NCI-H748 (cell line): ENCODE data around the gene STOX1.
"Not testable (repeated sequence)": the region's sequence is repeated elsewhere in the genome, so short reads cannot be mapped to it uniquely, and the experiment has no call there.

Experiments
- DNase-seq: peaks from one replicate; lab custom pipeline; 2025; ENCODE audit not compliant: unreplicated experiment; lab: John Stamatoyannopoulos, UW

STOX1 gene

DNA sequence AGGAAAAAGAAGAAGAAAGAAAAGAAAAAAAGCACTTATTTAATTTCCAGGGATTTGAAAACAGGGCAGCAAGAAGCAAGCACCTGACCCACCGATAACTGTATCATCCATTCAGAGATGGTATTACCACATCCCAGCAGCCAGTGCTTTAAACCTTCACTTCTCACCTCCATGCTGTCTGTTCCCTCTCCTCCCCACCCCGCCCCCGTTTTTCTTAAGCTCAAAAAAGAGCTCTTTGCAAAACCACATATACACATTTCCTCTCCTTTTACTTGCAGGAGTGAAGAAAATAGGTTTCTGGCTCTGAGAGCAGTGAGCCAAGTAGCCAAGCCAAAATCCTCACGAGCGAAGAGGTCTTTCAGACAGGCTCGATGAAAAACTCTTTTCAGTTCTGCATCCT is 2.2 kb downstream of the STOX1 start:
- DNase-seq = no peak

DNA sequence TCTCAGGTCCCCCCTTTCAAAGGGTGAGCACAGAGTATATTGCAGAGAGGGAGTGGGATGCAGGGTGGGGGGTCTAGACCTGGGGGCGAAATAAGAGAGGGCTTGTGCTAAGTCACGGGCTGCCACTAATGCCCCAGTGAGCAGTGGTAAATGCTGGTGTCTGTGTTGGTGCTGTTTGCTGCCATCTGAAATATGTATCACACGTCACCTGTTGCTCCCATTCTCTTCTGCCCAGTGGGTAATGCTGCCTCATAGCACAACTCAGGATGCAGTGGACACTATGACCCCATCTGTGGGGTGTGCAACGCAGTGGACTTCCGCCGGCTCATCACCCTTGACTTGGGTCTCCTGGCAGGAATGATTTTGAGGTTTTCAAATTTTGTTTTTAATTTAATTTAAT is 2.6 kb downstream of the STOX1 start:
- DNase-seq = no peak

DNA sequence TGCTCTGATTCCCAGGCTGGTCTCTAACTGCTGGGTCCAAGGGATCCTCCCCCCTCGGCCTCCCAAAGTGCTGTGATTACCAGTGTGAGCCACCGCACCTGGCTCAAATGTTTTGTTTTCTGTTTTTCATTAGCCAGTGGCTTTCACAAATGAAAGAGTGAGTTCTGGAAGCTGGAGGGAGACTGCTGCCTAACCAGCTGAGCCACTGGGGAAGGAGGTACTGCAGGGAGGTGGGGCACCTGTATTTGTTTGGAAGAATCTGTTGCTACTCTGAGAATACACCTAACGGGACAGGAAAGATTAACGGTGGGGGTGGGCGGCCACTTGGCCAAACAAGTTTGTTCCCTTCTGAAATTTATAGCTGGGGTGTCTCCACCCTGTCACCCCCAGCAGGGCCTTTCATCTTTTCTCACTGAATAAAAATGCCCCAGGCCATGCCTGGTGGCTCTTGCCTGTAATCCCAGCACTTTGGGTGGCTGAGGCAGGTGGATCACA is 4.7 kb downstream of the STOX1 start:
- no peak for DNase-seq

DNA sequence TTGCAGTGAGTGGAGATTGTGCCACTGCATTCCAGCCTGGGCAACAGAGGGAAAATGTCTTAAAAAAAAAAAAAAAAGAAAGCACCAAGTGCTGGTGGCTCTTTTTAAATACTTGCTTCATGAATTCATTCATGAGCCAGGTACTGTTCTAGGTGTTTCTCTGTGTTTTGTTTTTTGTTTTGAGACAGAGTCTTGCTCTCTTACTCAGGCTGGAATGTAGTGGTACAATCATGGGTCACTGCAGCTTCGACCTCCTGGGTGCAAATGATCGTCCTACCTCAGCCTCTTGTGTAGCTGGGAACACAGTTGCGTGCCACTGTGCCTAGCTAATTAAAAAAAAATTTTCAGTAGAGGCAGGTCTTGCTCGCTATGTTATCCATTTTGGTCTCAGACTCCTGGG is 5.3 kb downstream of the STOX1 start:
- DNase-seq = no peak

DNA sequence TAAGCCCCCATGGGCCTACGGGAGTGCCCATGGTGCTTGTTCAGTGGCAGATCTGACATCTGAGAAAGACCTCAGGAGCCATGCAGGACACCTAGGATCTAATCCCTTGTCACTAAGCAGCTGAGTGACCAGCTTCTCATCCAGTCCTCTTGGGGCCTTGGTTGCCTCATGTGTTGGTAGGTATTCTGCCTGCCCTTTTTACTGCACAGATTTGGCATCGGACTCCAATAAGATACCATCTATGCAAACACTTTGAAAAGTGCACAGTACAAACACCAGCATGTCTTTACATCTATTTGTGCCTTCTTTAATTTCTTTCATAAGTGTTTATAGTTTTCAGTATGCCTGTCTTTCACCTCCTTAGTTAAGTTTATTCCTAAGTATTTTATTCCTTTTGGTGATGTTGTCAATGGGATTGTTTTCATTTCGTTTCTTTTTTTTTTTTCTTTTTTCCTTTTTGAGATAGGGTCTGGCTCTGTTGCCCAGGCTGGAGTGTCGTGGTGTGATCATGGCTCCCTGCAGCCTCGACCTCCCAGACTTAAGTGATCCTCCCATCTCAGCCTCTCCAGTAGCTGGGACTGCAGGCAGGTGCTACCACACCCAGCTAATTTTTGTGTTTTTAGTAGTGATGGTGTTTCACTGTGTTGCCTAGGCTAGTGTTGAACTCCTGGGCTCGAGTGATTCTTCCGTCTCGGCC is 10.4 kb downstream of the STOX1 start:
- DNase-seq = no peak

DNA sequence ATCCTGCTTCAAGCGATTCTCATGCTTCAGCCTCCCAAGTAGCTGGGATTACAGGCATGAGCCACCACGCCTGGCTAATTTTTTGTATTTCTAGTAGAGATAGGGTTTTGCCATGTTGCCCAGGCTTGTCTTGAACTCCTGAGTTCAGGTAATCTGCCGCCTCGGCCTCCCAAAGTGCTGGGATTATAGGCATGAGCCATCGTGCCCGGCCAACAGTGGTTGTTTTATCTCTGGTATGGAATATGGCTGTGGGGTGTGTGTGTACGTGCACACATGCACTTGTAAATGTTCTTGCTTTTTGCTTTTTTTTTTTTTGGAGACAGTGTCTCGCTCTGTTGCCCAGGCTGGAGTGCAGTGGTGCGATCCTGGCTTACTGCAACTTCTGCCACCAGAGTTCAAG is 13.3 kb downstream of the STOX1 start:
- not testable (repeated sequence) for DNase-seq

DNA sequence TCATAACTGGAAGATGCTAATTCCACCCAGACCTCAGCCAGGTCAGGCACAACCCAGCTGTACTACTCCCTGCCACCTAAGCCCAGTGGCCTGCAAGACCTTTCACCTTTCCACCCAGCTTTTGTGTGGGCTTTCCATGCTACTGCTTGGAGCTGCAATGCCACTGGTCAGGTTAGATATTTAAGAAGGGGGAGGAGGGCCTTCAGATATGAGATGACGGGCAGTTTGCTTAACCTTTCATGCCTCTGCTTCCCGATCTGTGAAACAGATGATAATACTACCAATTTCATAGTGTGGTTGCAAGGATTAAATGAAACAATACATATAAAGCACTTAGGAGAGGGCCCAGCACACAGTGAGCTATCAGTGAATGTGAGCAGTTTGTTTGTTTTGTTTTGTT is 20.9 kb downstream of the STOX1 start:
- no peak for DNase-seq

DNA sequence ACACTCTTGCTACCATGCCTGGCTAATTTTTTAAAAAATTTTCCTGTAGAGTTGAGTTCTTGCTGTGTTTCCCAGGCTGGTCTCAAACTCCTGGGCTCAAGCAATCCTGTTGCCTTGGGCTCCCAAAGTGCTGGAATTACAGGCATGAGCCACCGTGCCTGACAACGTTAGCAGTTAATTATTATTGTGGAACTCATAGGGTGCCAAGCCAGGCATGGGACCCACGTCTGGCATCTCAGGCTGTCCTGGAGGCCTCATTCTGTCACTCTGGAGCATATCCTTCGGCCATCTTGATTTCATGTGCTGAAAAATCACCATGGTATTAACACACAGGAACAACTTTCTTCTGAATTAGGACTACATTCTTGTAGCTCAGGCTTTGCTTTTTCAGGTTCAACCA is 21.5 kb downstream of the STOX1 start:
- no peak for DNase-seq

DNA sequence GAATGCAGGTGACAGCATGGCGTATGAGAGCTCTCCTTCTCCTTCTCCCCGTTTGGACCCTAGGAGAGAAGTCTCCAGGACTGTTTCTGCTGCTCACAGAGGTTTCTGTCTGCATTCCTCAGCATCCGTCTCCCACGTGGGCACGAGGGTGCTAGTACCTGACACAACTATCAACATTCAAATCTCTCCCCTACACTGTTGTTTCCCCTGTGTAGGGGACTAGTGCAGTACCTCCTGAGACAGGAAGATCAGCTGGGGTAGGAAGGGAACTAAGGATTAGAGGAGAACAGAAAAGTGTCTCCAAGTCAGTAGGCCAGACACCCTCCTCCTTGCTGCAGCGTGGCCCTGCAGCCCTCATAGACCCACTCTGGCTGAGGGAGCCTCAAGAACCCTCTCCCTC is 29.0 kb downstream of the STOX1 start:
- DNase-seq = no peak

DNA sequence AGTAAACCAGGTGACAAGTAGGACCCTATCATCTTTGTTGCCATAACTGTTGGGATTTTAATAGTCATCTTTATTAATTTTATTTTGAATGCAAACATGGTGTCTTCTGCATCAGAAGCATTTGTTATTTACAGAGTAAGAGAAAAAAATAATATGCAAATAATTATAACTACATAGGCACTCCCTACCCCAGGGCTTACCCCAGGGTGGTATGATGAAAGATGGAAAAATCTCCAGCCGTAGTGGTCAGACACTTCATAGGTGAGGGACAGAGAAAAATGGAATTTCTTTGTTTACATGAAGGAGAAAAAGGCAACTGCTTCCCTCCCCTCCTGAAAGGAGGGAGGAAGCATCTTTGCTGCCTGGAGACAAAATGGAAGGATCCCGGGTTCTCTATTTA is 29.7 kb downstream of the STOX1 start:
- DNase-seq = no peak

DNA sequence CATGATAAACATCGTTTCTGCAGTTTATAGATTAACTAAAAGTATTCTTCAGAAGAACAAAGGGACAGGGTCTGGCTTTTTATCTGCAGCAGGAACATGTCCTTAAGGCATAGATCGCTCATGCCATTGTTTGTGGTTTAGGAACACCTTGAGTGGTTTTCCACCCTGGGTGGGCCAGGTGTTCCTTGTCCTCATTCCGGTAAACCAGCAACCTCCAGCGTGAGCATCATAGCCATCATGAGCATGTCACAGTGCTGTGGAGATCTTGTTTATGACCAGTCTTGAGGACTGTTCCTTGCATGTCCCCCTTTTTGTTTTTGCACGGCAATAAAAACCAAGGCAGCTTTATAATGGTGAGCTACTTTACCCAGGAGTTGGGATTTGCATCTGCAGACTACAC is 33.9 kb downstream of the STOX1 start:
- peak; percentile 9 for DNase-seq

DNA sequence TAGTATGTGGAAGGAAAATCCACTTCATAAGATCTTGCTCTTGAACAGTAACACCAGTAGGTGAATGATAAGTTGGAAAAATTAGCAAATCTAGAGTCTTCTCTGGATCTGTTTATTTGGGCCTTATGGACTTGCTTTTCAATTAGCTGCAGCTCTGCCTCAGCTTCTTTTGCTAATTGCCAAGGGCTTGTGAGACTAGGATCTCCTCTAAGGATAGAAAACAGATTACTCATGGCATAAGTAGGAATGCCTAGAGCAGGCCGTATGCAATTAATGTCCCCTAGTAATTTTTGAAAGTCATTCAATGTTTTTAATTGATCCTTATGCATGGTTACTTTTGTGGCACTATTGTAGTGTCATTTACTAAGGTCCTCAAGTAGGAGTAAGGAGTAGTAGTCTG is 37.3 kb downstream of the STOX1 start:
- no peak for DNase-seq

DNA sequence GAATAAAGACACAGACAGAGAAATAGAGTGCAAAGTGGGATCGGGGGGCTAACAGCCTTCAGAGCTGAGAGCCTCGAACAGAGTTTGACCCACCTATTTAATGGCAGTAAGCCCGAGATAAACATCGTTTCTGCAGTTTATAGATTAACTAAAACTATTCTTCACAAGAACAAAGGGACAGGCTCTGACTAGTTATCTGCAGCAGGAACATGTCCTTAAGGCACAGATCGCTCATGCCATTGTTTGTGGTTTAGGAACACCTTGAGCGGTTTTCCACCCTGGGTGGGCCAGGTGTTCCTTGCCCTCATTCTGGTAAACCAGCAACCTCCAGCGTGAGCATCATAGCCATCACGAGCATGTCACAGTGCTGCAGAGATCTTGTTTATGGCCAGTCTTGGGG is 40.8 kb downstream of the STOX1 start:
- not testable (repeated sequence) for DNase-seq

DNA sequence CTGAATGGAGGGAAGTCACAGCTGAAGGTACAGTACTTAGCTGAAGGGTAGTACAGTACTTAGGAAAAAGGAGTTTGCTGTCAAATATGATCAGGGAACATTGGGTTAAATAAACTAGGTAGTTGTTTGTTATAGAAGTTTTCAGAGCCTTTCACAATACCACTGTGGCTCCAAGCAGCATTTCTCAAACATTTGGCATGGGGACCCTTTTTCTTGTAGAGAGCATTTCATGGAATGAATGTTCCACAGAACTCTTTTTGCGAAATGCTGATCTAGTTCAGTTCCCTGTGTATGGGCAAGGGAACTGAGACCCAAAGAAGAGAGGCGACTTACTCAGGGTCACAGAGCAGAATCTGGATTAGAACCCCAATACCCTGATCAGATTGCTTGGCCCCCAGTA is 42.3 kb downstream of the STOX1 start:
- no peak for DNase-seq

DNA sequence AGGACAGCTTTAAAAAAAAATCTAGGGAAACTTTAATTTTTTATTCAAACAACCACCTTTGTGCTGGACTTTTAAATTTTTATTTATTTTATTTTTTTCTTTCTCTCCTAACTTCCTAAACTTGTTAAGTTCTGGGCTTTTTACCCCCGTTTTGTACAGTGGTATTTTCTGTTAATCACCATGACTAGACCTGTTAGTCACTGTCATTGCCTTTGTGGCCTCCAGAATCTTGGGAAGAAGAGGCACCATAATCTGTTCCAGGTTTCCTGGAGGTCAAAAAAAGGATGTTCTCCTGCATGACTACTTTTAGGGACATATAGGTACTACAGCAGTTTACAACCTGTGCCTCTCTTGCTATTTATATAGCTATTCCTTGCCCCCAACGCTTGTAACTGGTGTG is 42.7 kb downstream of the STOX1 start:
- DNase-seq = no peak

DNA sequence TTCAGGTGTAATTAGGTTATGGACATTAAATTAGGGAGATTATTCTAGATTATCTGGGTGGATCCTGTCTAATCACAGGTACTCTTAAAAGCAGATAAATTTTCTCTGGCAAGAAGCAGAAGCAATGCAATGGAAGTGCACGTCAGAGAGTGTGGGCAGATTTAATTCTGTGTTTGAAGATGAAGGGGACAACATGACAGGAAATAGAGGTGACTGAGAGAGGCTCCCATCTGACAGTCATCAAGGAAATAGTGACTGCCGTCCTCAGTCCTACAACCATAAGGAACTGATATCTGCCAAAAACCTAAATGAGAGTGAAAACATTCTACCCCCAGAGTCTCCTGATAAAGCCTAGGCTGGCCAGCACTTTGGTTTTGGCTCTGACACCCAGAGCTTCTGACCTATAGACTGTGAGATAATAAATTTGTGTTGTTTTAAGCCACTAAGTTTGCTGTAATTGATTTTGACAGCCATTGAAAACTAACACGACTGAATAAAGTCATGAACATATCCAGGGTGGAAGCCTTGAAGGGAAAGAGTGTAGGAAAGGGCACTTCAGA is 43.3 kb downstream of the STOX1 start:
- no peak for DNase-seq

DNA sequence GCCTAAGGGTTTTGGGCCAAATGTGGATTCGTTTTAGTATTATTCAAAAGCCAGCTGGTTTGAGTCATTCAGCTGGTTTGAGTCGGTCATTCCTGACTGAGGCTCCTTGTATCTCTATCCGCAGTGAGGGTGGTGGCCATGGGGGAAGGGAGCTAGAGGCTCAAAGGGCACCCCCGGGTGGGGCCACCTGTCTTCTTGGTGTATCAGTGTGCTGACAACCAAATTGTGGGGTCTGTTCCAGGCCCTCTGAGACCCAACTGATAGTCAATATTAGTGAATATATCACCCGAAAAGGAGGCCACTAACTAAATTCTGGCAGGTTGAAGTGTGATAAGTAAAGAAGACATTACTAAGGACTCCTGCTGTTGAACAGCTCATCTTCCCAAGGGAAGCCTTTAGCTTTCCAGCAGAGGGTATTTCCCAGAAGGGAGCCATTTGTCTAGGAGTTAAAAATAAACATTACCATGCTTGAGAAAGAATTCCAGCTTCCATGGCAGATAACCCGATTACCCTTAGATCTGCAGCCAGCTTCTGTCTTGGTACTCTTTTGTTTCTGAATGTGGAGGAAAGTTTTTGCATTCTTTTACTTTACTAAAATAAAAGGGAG is 43.9 kb downstream of the STOX1 start:
- DNase-seq = peak; percentile 65

DNA sequence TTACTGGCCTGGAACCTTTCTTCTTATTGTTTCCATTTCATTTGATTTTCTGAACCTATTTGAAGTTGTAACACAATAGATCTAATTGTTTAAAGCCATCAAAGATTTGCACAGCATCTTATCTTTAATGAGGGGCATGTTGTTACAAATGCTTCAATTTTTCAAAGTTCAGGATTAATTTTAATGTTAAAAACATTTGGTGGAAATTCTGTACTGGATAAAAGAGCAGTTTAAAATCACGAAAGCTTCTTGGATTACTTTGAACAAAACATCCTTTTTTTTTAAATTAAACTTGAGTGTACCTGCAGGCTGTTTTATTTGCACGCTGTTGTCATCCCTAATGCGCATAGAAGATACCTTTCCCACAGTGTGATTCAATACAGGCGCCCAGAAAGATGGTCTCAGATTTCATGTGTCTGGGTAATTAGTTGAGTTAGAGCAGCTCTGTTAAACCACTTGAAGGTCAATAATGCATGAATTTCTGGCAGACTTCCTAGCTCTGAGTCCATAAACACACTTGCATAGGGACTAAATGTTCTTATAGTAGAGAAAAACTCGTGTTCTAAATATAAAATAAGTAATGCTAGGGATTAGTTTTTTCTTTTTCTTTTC is 44.5 kb downstream of the STOX1 start:
- DNase-seq = peak; percentile 96

DNA sequence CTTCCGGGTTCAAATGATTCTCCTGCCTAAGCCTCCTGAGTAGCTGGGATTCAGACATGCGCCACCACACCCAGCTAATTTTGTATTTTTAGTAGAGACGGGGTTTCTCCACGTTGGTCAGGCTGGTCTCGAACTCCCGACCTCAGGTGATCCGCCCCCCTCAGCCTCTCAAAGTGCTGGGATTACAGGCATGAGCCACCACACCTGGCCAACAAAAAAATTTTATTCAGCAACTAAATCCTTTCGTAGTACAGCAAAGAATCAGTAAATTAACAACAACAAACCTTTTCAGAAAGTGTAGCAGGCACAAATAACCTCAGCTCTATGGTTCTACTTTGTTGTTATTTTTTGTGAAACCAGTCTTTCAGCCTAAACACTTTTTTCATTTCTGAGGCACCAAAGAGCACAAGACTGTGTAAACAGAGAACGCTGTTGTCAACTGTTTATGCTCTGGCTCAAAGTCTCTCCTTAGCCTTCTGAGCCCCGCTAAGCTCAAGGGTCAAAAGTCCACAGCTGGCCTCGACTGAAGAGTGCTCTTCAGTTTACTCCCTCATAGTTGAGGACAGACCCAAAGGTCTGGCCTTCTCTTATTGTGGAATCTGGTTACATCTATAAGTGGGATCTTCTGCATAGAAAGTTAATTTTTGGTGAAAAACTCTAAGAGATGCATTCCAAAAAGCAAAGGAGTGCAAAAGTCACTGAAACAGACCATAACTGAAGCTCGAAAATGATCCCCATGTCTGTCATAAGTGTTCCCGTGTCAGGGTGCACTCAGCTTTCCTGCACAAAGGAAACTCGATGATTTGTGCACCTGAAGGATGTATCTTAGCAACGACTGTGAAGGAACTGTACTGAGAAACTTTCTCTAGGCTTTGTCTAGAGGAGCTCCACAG is 49.2 kb downstream of the STOX1 start:
- peak; percentile 44 for DNase-seq

DNA sequence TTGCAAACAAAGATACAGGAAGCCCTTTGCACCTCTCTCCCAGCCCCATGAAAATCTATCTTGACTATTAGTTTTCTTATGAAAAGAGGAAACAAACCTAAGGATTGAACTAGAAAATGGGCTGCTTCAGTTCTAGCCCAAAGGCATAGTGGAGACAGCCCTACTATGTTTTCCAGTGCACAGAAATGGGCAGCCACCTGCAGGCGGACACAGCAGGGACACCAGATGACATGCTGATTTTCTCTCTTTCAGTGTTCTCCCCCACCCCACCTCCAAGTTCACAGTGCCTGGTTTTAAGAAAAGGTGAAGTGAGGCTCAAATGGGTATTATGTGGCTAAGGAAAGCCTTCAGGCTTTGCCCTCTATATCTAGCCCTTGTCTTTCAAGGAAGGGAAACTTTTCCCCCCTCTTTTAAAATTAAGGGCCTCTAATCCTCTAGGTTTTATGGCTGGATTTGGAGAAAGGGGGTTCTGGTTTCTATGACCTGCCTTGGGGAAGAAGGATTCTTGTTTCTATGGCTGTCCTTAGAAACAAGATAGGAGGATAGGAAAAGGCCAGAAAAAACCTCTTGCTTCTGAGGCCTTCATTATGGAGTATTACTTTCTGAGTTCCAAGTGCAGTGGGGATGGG is 50.3 kb downstream of the STOX1 start:
- no peak for DNase-seq

DNA sequence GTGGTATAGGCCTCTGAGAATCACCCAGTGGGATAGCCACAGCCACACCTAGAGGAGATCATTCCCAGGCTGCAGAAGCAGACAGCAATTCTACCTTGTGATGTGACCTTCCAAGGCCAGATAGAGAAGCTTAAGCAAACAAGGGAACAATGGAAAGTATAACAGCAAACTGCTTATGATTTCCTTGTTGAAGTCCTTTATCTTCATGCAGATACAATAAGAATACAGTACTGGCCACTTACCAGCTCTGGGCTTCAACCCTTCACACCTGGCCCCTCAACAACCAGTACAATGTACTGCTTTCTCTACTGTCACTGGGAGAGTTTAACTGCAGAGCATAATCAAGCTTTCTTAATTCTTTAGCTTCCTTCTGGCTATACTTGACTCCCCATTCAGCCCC is 51.2 kb downstream of the STOX1 start:
- no peak for DNase-seq
